H1 (cell line): ENCODE data around the gene FRMPD2. TPM values are rescaled to one million over a fixed set of nuclear protein-coding genes. Genes with fewer than 3 reads are reported as not detected.
"Not testable (repeated sequence)": the region's sequence is repeated elsewhere in the genome, so short reads cannot be mapped to it uniquely, and the experiment has no call there.

Experiments
- CTCF ChIA-PET: fragments of 300-600 bp; sonication (Branson Sonifier 250); formaldehyde crosslinking; loops from one replicate; lab custom pipeline; 2021; ENCODE audit not compliant: partially characterized antibody; lab: Charles Lee
- POLR2A ChIA-PET: fragments of 300-600 bp; sonication (Branson Sonifier 250); formaldehyde crosslinking; loops from one replicate; lab custom pipeline; 2021; ENCODE audit warnings: inconsistent platforms; ENCODE audit not compliant: partially characterized antibody; lab: Charles Lee
- DNase-seq, 2 experiments: peaks; one replicate each; pipeline versions ENCODE4 v3.0.0 to v3.0.0-alpha.2; 2010 to 2022; ENCODE audit warnings: low spot score in 2 of 2, low read depth in 1 of 2, mixed read lengths in 1 of 2
- FAIRE-seq: peaks from 2 replicates; lab custom pipeline; 2011; peaks lifted over from hg19 to GRCh38; lab: Jason Lieb, UNC
- H2AFZ ChIP-seq: 2 replicates; pipeline ENCODE4 v1.8.1; 2012; ENCODE audit warnings: low read length, inconsistent platforms
- H2AK5ac ChIP-seq: 2 replicates; pipeline ENCODE4 v1.6.1; 2013; ENCODE audit warnings: low read depth, low read length
- H2BK120ac ChIP-seq: replicated peaks from 2 replicates; pipeline ENCODE3; 2013; ENCODE audit warnings: low read depth, low read length, inconsistent platforms
- H2BK12ac ChIP-seq: 2 replicates; pipeline ENCODE4 v1.6.1; 2013; ENCODE audit warnings: low read depth, low read length
- H2BK15ac ChIP-seq: 2 replicates; pipeline ENCODE4 v1.6.1; 2013; ENCODE audit warnings: low read length
- H2BK20ac ChIP-seq: 2 replicates; pipeline ENCODE4 v1.6.1; 2013; ENCODE audit warnings: low read length
- H2BK5ac ChIP-seq: 2 replicates; pipeline ENCODE4 v1.6.1; 2013; ENCODE audit warnings: low read depth, low read length
- H3K14ac ChIP-seq: 2 replicates; pipeline ENCODE4 v1.6.1; 2013; ENCODE audit warnings: inconsistent platforms; ENCODE audit not compliant: insufficient read length
- H3K18ac ChIP-seq: 2 replicates; pipeline ENCODE4 v1.6.1; 2013; ENCODE audit warnings: low read length; ENCODE audit errors: extremely low read depth
- H3K23ac ChIP-seq: 2 replicates; pipeline ENCODE4 v1.6.1; 2013; ENCODE audit warnings: inconsistent platforms; ENCODE audit not compliant: insufficient read length
- H3K23me2 ChIP-seq: 2 replicates; pipeline ENCODE4 v1.6.1; 2013; ENCODE audit warnings: low read depth, low read length
- H3K27ac ChIP-seq: 2 replicates; pipeline ENCODE4 v1.6.1; 2011; ENCODE audit warnings: low read depth, low read length, inconsistent platforms
- H3K27me3 ChIP-seq, 4 experiments: replicated peaks in 1 of 4; 1 replicate in 1 of 4; 2 replicates in 3 of 4; pipeline versions ENCODE4 v1.6.1 to v1.8.1; 2011 to 2013; ENCODE audit warnings: low read length in 3 of 4, mild to moderate bottlenecking in 3 of 4, inconsistent platforms in 2 of 4, mixed read lengths in 2 of 4, moderate library complexity in 1 of 4; ENCODE audit not compliant: control insufficient read depth in 3 of 4, insufficient read depth in 3 of 4; ENCODE audit errors: extremely low read depth in 1 of 4
- H3K36me3 ChIP-seq, 4 experiments: 2 replicates each; pipeline versions ENCODE4 v1.6.1 to v1.8.1; 2011 to 2013; ENCODE audit warnings: mild to moderate bottlenecking in 4 of 4, low read length in 3 of 4, moderate library complexity in 2 of 4, control low read depth in 1 of 4, inconsistent platforms in 1 of 4; ENCODE audit not compliant: insufficient read depth in 4 of 4, control insufficient read depth in 2 of 4
- H3K4ac ChIP-seq: replicated peaks from 2 replicates; pipeline ENCODE3; 2013; ENCODE audit warnings: low read length, low read depth, mixed read lengths, inconsistent platforms; ENCODE audit not compliant: insufficient read length
- H3K4me1 ChIP-seq, 4 experiments: replicated peaks in 1 of 4; 1 replicate in 1 of 4; 2 replicates in 3 of 4; pipeline versions ENCODE4 v1.6.1 to v1.8.1; 2011 to 2013; ENCODE audit warnings: low read length in 3 of 4, inconsistent platforms in 2 of 4, mixed read lengths in 1 of 4; ENCODE audit not compliant: insufficient read depth in 4 of 4, control insufficient read depth in 3 of 4
- H3K4me2 ChIP-seq, 2 experiments: 2 replicates each; pipeline versions ENCODE4 v1.6.1 to v1.8.1; 2011 to 2013; ENCODE audit warnings: low read depth in 2 of 2, low read length in 2 of 2, control low read depth in 1 of 2, inconsistent platforms in 1 of 2, mild to moderate bottlenecking in 1 of 2; ENCODE audit not compliant: insufficient read depth in 1 of 2
- H3K4me3 ChIP-seq, 4 experiments: fragments of 200-600, 300-600 bp in 1 of 4; sonication (generic), shearing (Covaris generic), sonication (Bioruptor Twin) in 1 of 4; 2 replicates each; pipeline versions ENCODE4 v1.5.1 to v1.8.1; 2011 to 2016; ENCODE audit warnings: low read length in 4 of 4, low read depth in 3 of 4, control low read depth in 2 of 4, inconsistent platforms in 2 of 4, mild to moderate bottlenecking in 2 of 4, mixed read lengths in 1 of 4, moderate library complexity in 1 of 4; ENCODE audit not compliant: insufficient read depth in 2 of 4; ENCODE audit errors: extremely low read depth in 1 of 4
- H3K56ac ChIP-seq: replicated peaks from 2 replicates; pipeline ENCODE3; 2013; ENCODE audit warnings: low read depth, mild to moderate bottlenecking, mixed read lengths, low read length, inconsistent platforms; ENCODE audit not compliant: insufficient read length
- H3K79me1 ChIP-seq: 2 replicates; pipeline ENCODE4 v1.6.1; 2013; ENCODE audit warnings: low read depth, low read length, control low read depth
- H3K79me2 ChIP-seq, 2 experiments: 2 replicates each; pipeline versions ENCODE4 v1.6.1 to v1.8.1; 2012 to 2013; ENCODE audit warnings: low read length in 2 of 2, mild to moderate bottlenecking in 2 of 2, inconsistent platforms in 1 of 2; ENCODE audit not compliant: insufficient read depth in 2 of 2, control insufficient read depth in 1 of 2
- H3K9ac ChIP-seq, 4 experiments: replicated peaks in 1 of 4; 1 replicate in 1 of 4; 2 replicates in 3 of 4; pipeline versions ENCODE4 v1.6.1 to v1.8.1; 2011 to 2013; ENCODE audit warnings: low read depth in 3 of 4, low read length in 3 of 4, control low read depth in 2 of 4, mild to moderate bottlenecking in 2 of 4, moderate library complexity in 2 of 4, inconsistent platforms in 1 of 4; ENCODE audit errors: extremely low read depth in 1 of 4
- H3K9me3 ChIP-seq, 2 experiments: 2 replicates each; pipeline versions ENCODE4 v1.6.1 to v1.8.1; 2012 to 2013; ENCODE audit warnings: mild to moderate bottlenecking in 2 of 2, moderate library complexity in 2 of 2, control low read depth in 1 of 2, inconsistent platforms in 1 of 2, low read depth in 1 of 2, low read length in 1 of 2, mixed read lengths in 1 of 2; ENCODE audit not compliant: insufficient read depth in 2 of 2
- H4K20me1 ChIP-seq, 2 experiments: replicated peaks in 1 of 2; 2 replicates each; pipeline versions ENCODE3 to v1.8.1; 2011 to 2013; ENCODE audit warnings: inconsistent platforms in 2 of 2, low read length in 2 of 2, mild to moderate bottlenecking in 1 of 2; ENCODE audit not compliant: insufficient read depth in 2 of 2, control insufficient read depth in 1 of 2
- H4K5ac ChIP-seq: 2 replicates; pipeline ENCODE4 v1.6.1; 2013; ENCODE audit warnings: low read length, low read depth, mixed read lengths, inconsistent platforms; ENCODE audit not compliant: insufficient read length
- H4K8ac ChIP-seq: 2 replicates; pipeline ENCODE4 v1.8.0; 2013; ENCODE audit warnings: mild to moderate bottlenecking, moderate library complexity, low read length, inconsistent platforms; ENCODE audit not compliant: insufficient read depth; ENCODE audit errors: extremely low read depth
- H4K91ac ChIP-seq: replicated peaks from 2 replicates; pipeline ENCODE3; 2013; ENCODE audit warnings: low read length, mixed read lengths, inconsistent platforms; ENCODE audit not compliant: insufficient read length
- WGBS, 2 experiments: shearing (Covaris generic) in 1 of 2; methylation state at CpG; one replicate each; pipeline versions ENCODE4 v1.1.6 to v1.1.7; 2013 to 2015; ENCODE audit warnings: low lambda C conversion rate in 2 of 2, mixed read lengths in 2 of 2, inconsistent platforms in 1 of 2, low coverage in 1 of 2, missing lambda C conversion rate in 1 of 2; ENCODE audit not compliant: insufficient replicate concordance in 2 of 2, insufficient coverage in 1 of 2, insufficient read length in 1 of 2; ENCODE audit errors: extremely low coverage in 1 of 2, missing lambda C conversion rate in 1 of 2; 5-methylcytosine and 5-hydroxymethylcytosine counted together
- polyA plus RNA-seq, 7 experiments: library from polyadenylated mRNA; depleted of rRNA in 3 of 7; stranded (reverse) in 5 of 7; unstranded in 2 of 7; fragments of >200 nt in 5 of 7; fragments of 200-250 nt in 2 of 7; gene quantifications; 1 replicate in 5 of 7; 2 replicates in 1 of 7; 4 replicates in 1 of 7; pipeline versions ENCODE4 v1.2.1 to v1.2.3, GENCODE V29; 2011 to 2013; ENCODE audit warnings: missing spikeins in 2 of 7, mixed read lengths in 2 of 7
- total RNA-seq: library from RNA; stranded (reverse); fragmentation: NEBNext Ultra II Directional; extraction: Animal tissue kit (Norgen Biotek cat#: 25700); gene quantifications from 2 replicates; pipeline ENCODE4 v1.2.1, GENCODE V29; 2021

The FRMPD2 gene
- total and polyA plus RNA-seq, 2 of the 8 experiments (the other 6 are each of a cell fraction or from before 2014, with no cell fraction given): 0.07 to 0.47 TPM

- H2AFZ ChIP-seq, H3K4ac ChIP-seq, H3K36me3 ChIP-seq, H3K9ac ChIP-seq, POLR2A ChIA-PET, H2AK5ac ChIP-seq, H2BK5ac ChIP-seq, H3K79me1 ChIP-seq, H2BK12ac ChIP-seq, H3K27me3 ChIP-seq, H4K91ac ChIP-seq, DNase-seq, H3K4me2 ChIP-seq, H3K56ac ChIP-seq, H4K5ac ChIP-seq, H3K4me3 ChIP-seq, H3K4me1 ChIP-seq, H3K23ac ChIP-seq, H3K27ac ChIP-seq, H3K14ac ChIP-seq, H2BK20ac ChIP-seq, FAIRE-seq, H4K20me1 ChIP-seq, H3K9me3 ChIP-seq, H4K8ac ChIP-seq, H2BK120ac ChIP-seq, H3K18ac ChIP-seq, H2BK15ac ChIP-seq, H3K23me2 ChIP-seq, H3K79me2 ChIP-seq: not testable (repeated sequence)
- WGBS, 2 experiments: 92% methylated on average over 9 of the region's 9 CpGs; no CpG with 5 or more reads in 1 of the 2 experiments
- CTCF ChIA-PET: interaction anchor here (1.3 kb wide), 1 partner anchor 102 kb away, joined by 4 read pairs; no protein-coding TSS in a partner anchor
Observed at GRCh38 chr10:48186264-48186804, 88.2 kb downstream of the FRMPD2 start.
